Measurements from ENCODE around the gene NUP98.

GRCh38 chr11:3786781-3787428, 10.4 kb downstream of the NUP98 start:
- TF ChIP-seq ZNF274 (IDR thresholded peaks at IDR 0.05; ENCODE audit: low read depth, low read length), result no peak
- no peak for TF ChIP-seq SUZ12 (IDR thresholded peaks at IDR 0.05; ENCODE audit: extremely low read depth, insufficient read depth, insufficient read length)
